HG03354 (cell line): Measurements from ENCODE around the gene ABHD17B.
"Not testable (repeated sequence)": the region's sequence is repeated elsewhere in the genome, so short reads cannot be mapped to it uniquely, and the experiment has no call there.

ENCODE experiments used
- ATAC-seq: cut with Tn5 transposase; IDR thresholded peaks from one replicate; pipeline ENCODE4 v1.9.1; 2021; ENCODE audit warnings: mild to moderate bottlenecking; ENCODE audit not compliant: unreplicated experiment, poor library complexity, severe bottlenecking

ABHD17B gene

GRCh38 chr9:71918419-71918818 is 7.4 kb upstream of the ABHD17B start:
- ATAC-seq: no peak

DNA sequence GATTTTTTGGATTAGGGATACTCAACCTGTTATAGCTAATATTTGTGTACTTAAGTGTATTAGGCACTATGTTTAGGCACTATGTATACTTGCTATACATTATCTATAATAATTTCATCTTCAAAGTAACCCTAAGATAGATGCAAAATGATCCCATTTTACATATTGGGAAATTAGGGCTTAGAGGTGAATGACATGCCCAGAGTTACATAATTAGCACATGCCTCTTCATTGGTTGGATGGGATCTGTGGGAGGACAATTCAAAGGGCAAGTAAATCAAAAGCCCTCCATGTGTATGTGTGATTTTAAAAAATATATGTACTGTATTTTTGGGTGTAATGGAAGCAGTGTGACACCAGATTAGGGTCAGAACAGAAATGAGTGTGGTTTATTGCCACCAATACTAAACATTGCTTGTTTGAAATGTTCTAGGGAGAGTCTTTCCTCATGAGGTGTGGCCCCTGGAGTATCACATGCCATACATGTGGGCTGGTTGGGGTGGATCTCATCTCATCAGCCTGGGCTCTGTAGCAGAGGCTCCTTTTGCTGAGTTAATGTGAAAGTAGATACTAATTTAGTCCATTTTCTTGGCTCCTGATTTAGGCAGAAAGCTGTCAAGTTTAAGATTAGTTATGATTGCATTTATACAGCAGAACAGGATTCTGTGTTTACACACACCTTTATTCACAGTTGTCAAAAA is 6.0 kb upstream of the ABHD17B start:
- no peak for ATAC-seq

- ATAC-seq: no peak
These were observed 4.5 kb upstream of the ABHD17B start for GRCh38 chr9:71915495-71915894.

GRCh38 chr9:71911908-71912335 is 929 bp upstream of the ABHD17B start:
- no peak for ATAC-seq

DNA sequence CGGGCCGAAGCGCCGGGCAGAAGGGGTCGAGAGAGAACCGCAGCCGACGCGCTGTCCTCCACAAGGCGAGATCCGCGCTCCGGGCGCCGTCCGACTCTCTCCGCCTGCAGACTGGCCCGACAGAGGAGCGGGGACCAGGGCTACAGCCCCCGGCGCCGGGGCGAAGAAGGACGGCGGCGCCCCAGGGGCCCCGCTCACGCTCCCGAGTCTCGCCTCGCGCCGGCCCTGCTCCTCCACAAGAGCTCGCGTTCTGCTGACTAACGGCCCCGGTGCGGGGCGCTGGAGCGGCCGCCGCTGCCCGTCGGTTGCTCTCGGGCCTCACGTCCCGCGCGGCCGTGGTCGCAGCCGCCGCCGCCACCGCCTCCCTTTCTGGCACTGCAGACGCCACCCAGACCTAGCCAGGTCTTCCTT is 338 bp downstream of the ABHD17B start:
- peak; percentile 20 for ATAC-seq

DNA sequence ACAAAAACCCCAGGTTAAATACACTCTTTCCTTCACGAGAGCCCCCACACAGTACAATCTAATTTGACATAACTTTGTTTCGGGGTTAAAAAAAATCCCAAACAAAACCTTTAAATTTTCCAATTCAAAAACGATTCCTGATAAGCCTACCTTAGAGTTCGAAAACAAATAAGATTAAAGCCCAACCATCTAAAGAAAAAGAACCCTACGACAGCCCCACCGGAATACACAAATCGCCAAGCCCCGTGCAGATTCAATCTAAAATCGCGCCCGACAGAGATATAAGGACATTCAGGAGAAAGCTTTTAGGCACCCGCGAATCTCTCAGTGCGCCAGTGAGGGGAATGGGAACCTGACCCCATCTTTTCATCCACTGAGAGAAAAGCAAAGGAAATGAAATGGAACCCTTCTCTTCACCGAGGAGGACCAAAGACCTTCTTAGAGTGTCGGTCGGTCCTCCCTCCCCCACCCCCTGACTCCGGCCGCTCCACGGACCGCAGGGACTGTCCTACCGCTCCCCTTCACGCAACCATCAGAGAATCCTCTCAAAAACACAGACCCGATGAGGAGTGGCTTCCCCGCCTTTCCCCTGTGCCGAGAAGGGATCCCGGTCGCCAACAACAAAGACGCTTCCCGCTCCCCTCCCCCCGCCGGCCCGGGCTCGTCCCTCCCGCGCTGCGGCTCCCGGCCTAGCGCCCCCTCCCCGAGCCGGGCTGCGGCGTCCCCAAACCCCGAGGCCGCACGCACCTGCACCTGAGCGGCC is 925 bp downstream of the ABHD17B start:
- no peak for ATAC-seq

DNA sequence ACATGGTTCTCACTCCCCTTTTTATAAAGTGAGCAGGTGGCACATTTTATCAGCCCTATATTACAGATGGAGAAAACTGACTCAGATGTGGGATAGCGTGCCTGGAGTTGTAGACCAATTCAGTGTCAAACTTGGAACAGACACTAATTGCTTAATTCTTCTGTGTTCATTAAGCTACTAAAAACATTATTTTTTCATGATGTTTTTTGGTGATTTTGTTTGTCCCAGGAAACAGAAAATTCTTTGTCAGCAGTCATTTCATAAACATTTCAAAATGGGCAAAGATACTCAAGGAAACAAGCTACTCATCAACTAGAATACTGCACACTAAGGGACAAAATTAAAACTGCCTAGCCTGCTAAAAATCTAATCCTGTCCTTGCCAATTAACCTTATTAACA is 2.2 kb downstream of the ABHD17B start:
- no peak for ATAC-seq

- no peak for ATAC-seq
These were observed 6.9 kb downstream of the ABHD17B start for GRCh38 chr9:71904076-71904475.

- no peak for ATAC-seq
These were observed 9.0 kb downstream of the ABHD17B start for GRCh38 chr9:71901695-71902597.

- ATAC-seq: not testable (repeated sequence)
These were observed 12.2 kb downstream of the ABHD17B start for GRCh38 chr9:71898756-71899155.

- ATAC-seq: peak; percentile 63
These were observed 13.4 kb downstream of the ABHD17B start for GRCh38 chr9:71897577-71897976.

GRCh38 chr9:71896761-71897160 is 14.2 kb downstream of the ABHD17B start:
- ATAC-seq: no peak

DNA sequence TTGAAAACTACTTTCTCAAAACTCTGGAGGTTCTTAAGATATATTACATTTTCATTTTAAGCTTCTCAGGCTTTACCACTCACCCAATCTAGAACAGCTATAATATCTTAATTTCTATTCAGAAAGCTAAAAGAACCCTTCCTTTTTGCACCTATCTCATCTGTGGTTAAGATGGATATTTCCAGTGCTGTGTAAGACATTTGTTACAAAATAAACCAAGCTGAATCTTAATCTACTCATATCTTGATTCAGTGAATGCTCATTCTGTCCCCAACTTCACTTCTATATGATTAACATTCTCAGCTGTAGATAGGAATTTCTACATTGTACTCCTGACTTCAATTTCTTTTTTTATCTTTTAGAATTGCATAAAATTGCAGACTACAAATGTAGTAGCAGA is 15.0 kb downstream of the ABHD17B start:
- no peak for ATAC-seq

DNA sequence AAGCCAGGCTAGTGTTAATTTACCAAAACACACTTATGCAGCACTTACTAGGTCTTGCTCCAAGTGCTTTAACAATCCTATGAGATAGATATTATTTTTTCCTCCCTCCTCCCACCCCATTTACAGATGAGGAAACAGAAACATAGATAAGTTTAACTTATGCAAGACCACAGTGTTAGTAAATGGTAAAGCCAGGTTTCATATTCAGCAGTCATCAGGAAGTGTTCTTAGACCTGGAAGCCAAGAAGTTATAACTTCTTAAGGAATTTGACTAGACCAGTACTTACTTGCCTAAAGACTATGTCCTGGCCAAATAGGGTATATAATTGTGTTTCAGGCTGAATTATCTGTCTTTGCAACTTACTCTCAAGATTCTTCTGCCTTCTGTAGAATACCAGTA is 15.9 kb downstream of the ABHD17B start:
- ATAC-seq: peak; percentile 47

GRCh38 chr9:71891557-71892189 is 19.3 kb downstream of the ABHD17B start:
- ATAC-seq: peak; percentile 43

GRCh38 chr9:71890042-71890679 is 20.8 kb downstream of the ABHD17B start:
- no peak for ATAC-seq

DNA sequence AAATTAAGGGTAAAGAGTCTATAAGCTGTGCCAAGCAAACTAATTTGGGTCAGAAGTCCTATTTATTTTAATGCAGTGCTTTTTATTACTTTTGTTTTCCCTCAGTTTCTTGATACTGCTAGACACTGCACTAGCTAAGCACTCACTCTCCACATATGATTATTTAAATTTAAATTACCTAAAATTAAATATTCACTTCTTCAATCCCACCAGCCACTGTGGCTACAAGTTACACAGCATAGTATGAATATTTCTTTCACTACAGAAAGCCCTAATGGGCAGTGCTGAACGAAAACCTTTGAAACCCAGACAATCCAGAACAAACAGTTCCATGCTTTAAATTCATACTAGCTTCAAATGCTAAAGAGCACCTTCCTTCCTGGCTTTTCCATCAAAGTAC is 23.6 kb downstream of the ABHD17B start:
- no peak for ATAC-seq

DNA sequence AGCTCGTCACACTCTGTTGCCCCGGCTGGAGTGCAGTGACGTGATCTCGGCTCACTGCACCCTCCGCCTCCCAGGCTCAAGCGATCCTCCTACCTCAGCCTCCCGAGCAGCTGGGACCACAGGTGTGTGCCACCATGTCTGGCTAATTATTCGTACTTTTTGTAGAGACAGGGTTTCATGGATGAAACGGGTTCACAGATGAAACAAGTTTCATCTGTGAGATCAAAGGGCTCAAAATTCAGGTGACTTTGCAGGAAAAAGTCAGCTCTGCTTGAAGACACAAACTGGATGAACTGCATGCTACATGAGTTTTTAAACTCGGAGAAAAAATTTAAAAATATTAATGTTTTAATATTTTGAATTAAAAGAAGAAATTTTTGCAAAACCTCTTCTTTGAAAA is 24.5 kb downstream of the ABHD17B start:
- no peak for ATAC-seq

DNA sequence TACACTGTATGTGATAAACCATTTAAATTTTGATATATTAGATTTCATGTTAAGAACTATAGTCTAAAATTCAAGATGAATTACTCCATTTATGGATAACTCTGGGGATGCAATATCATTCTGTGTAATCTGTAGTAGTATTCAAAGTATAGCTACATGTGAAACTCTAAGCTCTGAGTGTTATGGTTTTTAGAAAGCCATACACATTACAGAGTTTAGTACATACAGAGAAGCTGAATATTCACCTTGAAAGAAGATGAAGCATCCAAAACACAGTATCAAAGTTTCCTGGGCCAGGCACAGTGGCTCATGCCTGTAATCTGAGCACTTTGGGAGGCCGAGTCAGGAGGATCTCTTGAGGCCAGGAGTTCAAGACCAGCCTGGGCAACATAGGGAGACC is 25.0 kb downstream of the ABHD17B start:
- no peak for ATAC-seq
